Measurements from ENCODE around the gene BACE1.
"Not testable (repeated sequence)": the region's sequence is repeated elsewhere in the genome, so short reads cannot be mapped to it uniquely, and the experiment has no call there.

BACE1 gene

GRCh38 chr11:117316197-117316961 lies at the start of gene BACE1:
Gene BACE1, minus strand, starts transcription at chr11:117316256. Its CDS starts 461 bp downstream, at chr11:117315795.
- peak; percentile 89 for DNase-seq

GRCh38 chr11:117361432-117361831 lies 45.4 kb upstream of the BACE1 start:
- no peak for DNase-seq

DNA sequence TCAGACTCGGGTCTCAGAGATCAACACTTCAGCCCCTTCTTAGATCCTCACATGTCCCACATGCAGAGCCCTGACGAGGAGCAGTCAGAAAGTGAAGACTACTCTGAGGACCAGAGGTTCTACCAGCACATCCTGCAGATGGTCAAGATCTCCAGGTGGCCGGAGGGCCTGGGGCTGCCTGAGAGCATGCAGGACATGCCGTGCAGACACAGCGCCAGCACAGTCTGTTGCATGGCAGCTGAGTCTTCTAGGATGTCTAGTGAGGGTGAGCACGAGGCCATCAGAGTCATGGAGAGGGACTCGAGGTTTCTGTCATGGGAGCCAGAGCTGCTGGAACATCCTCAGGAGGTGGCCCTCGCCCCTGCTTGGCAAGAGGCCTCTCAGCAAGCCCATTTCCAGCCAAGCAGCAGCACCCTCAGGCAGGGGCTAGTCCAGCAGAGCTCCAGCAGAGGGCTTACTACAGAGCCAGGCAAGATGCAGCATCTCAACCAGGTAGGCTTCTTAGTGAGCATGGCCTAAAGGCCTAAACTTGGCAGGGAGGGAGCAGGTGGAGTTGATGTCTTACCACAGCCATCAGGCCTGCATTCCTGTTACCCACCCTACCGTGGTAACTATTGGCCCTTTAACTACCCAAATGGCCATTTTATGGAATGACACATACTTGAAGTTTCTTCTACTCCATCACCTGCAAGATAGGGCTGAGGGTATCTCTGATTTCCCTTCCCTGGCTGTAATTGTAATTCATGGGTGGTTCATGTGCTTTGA lies 40.3 kb upstream of the BACE1 start:
- DNase-seq, result no peak

GRCh38 chr11:117354550-117354949 lies 38.5 kb upstream of the BACE1 start:
- no peak for DNase-seq

DNA sequence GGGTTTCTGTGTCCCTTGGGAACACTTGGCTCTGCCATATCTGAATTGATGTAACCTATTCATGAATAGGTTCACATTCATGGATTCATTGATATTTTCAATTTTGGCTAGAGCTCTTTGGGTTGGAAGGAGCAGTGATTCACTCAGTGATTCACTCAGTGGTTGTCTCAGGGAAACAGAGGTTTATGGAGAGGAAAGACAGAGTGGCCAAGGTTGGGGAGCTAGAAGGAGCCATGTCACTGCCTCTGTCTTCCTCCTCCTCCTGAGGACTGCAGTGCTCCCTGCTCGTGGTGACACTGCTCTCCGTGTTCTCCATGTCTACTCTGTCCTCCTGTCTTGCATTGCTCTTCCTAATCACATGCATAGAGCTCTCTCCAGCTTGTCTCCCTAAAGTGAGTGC lies 29.0 kb upstream of the BACE1 start:
- peak; percentile 24 for DNase-seq

- no peak for DNase-seq
Measured at GRCh38 chr11:117337076-117337475, 21.0 kb upstream of the BACE1 start.

DNA sequence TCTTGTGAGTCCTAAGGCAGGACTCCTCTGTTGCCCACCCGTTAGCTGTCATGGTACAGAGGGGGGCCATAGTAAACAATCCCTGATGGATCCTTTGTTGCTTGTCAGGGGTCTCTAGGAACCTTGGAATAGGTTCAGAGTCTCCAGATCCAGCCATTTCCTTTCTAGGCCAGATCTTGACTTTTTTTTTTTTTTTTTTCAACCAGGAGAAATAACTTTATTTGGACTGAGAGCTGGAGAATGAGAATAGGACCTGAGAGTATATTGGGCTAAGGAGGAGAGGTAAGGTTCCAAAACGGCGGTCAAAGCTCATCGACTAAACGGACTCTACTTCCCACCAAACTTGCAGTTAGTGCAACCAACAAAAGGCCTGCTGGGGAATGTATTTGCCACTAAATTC lies 19.3 kb upstream of the BACE1 start:
- no peak for DNase-seq

DNA sequence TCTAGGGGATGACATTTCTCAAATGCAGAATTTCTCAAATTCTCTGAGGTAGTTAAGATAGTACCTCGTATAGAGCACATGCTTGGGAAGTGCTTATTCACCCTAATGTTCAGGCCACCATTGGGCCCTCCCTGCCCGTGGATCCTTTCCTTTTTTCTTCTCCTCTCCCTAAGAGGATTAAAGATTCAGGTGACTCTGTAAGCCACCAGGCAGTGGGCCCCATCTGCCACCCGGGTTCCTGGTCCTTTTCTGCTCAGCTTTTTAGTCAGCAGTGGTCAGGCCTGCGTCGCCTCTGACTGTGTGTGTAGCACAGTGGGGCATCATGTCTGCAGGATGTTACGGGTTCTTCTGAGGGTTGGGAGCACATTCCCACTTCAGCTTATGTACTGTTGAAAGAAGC lies 18.8 kb upstream of the BACE1 start:
- no peak for DNase-seq

DNA sequence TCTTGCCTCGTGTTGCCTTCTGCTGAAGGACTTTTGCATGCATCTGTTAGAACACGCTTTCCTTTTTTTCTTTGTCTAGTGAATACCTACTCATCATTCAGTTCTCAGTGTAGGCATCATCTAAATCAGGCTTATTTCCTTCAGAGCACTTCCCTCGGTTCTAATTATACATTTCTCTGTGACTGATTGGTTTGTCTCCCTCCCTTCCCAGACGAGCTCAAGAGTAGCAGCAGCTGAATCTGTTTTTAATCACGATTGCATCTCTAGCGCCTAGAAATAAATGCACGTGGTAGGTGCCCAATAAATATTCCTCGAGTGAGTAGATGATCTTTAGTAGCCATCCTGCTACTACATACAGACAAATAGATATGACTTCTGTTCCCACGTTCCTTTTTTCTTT lies 17.9 kb upstream of the BACE1 start:
- peak; percentile 23 for DNase-seq

- no peak for DNase-seq
Measured at GRCh38 chr11:117332843-117333242, 16.8 kb upstream of the BACE1 start.

DNA sequence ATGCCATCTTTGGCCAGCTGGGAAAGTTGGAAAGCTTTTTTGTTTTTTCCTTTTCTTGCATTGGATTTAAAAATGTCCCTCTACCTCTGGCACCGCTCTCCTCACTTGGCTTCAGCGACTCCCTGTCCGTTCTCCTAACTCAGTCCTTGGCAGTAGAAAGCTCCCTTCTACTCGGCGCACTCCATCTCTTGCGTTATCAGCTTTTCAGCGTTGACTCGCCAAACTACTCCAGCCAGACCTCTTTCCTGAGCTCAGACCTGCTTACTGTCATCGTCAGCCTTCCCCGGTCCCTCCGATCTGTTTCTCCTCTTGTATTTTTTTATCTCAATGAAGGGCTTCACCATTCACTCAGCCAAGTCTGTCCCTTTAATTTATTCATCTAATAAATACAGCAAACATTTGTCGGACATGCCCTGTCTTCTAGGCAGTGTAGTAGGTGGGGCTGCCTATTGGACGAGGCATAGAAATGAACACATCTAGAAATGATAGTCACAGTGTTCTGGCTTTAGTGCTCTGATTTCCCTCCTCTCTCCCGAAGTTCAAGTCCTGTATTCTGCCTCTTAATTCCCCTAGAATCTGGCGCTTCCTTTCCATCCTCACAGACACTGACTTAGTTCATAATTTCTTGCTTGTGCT lies 12.4 kb upstream of the BACE1 start:
- DNase-seq, result peak; percentile 31

- DNase-seq, result peak; percentile 98
Measured at GRCh38 chr11:117327567-117328374, 11.7 kb upstream of the BACE1 start, which contains the start of gene CEP164. Gene CEP164, plus strand, starts transcription at chr11:117327854. Its CDS starts 10,733 bp downstream, at chr11:117338587.

- not testable (repeated sequence) for DNase-seq
Measured at GRCh38 chr11:117327255-117327566, 11.2 kb upstream of the BACE1 start.

DNA sequence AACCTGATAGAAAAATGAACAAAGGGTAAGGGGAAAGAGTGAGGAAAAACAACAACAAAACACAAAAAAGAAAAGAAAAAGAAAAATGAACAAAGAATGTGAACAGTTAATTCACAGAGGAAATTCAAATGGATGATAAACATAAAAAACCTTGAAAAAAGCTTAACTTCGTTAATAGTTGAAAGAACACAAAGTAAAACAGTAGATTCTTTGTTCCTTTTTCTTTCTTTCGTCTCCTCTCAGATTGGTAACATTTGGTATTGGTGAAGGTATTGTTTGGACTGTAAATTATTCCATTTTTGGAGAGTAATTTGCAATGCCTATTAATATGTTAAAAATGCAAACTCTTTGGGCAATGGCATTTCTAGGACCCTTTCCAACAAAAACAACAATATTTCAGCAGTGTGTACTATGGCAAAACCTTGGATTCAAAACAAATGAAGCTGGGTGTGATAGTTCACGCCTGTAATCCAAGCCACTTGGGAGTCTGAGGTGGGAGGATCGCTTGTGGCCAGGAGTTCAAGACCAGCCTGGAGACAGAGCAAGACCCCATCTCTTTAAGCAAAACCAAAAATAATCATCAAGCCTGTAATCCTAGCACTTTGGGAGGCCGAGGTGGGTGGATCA lies 3.3 kb upstream of the BACE1 start:
- peak; percentile 84 for DNase-seq

DNA sequence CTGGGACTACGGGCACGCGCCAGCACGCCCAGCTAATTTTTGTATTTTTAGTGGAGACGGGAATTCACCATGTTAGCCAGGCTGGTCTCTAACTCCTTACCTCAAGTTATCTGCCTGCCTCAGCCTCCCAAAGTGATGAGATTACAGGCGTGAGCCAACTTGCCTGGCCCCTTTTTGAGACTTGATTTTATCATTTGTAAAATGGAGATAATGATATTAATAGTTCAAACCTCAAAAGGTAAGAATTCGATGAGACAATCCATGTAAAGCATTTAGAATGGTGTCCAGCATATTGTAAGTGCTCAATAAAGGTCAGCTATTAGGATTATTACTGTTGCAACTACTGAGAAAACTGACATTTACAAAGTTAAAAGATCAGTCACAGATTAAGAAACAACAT lies 2.7 kb upstream of the BACE1 start:
- no peak for DNase-seq

DNA sequence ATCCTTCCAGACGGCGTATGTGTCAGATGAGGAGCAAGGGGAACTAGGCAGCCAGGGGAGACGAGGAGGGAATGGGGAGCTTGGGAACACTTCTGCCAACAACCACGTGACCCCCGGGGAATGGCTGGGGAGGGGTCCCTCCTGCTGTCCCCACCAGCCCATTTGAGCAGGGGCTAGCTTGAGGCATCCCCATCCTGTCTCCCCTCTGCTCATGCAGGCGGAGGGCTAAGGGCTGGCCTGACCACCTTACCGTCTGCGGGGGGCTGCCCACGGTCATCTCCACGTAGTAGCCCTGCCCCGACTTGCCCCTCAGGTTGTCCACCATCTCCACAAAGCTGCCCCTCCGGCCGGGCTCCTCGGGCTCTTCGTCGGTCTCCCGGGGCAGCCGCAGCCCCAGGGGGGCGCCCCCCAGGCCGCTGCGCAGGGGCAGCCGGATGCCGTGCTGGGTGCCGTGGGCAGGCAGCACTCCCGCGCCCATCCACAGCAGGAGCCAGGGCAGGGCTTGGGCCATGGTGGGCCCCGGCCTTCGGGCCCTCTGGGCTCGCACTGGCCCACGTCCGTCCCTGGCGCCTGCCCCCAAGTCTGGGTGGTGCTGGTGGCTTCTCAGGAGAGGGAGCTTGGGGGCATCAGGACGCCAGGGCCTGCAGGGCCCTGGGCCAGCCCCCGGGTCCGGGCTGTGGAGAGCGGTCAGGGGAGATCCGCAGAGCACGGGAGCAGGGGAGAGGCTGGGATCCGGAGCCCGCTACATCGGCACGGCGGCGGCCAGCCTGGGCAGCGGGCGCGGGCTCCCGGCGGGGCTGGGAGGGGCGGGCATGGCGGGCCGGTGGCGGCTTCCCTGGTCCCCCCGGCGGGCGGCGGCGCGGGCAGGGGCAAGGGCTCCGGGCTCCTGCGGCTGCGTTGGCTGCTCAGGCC lies 515 bp downstream of the BACE1 start:
- DNase-seq, result no peak

DNA sequence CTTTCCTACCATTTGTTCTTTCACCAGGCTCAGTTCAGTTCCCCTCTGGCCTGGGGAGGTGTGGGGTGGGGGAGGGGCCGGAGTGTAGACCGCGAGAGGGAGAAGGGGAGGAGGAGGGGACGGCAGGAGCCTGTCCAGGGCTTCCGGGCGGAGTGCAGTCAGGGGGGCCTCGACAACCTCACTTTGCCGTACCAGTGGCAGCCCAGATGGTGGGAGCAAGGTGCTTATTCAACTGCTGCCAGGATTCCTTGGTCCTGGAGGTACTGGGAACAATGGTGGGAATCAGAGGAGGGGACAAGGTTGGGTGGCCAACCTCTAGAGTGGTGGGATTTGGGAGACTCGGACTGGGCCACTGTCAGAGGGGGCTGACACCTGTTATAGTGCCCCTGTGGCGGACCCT lies 1.2 kb downstream of the BACE1 start:
- no peak for DNase-seq

DNA sequence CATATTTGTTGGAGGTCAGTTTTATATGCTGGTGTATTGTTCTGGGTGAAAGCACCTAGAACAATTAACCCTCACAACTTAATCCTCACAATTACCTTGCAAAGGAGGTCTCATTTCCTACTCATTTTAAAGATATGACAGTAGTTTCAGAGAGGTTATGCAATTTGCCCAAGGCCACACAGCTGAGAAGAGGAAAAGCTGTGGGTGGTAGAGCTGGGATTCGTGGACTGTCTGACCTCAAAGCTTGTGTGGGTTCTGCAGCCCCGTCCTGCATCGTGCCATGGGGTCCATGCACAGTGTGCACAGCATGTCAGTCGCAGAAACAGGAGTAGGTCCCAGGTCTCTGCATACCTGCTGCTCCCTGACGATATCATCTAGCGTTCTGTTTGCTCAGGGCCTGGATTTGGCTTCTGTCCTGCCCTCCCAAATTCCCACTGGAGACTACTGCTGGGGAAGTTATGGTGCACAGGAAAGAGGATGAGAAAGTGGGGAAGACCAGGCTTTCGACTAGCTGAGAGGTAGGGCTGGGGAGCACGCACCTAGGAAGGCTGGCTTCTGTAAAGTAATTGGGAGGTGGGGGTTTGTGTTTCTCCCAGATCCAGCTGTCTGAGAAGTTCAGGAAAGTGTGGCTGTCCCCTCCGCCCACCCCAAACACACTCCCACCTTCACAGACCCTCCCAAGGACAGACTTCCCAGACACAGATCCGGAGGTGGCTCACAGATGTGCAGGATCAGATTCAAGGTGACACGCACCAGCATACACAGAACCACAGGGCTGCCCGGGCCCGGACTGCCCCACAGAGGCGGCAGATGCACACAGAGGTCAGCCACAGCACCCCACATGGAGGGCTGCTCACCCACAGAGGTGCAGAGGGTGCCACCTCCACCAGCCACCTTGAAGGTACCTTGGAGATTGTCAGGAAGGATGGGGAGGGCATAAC lies 2.0 kb downstream of the BACE1 start:
- no peak for DNase-seq

GRCh38 chr11:117313091-117313490 lies 3.0 kb downstream of the BACE1 start:
- no peak for DNase-seq

DNA sequence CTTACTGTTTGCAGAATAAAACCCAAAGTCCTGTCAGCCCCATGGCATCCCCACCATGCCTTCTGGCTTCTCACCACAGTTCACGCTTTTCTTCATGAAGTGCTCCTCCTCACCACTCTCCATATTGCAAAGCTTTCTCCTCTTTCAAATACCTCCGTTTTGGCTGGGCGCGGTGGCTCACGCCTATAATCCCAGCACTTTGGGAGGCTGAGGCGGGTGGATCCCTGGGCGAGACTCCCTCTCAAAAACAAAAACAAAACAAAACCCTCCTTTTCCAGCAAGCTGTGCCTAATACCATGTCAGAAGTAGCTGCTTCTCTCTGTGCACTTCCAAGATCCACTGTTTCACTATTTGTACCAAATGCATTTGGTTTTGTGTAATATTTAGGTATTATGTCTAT lies 6.7 kb downstream of the BACE1 start:
- no peak for DNase-seq

Data from fibroblast of skin of right biceps (primary cell).